HuH-7 (cell line): ENCODE data around the gene NCKAP5.

Experiments
- DNase-seq: peaks from one replicate; pipeline ENCODE4 v3.0.0; 2011; ENCODE audit warnings: low spot score

The NCKAP5 gene

GRCh38 chr2:133082034-133082433, 486.2 kb downstream of the NCKAP5 start:
- no peak for DNase-seq

GRCh38 chr2:133080822-133081221, 487.4 kb downstream of the NCKAP5 start:
- DNase-seq = no peak

DNA sequence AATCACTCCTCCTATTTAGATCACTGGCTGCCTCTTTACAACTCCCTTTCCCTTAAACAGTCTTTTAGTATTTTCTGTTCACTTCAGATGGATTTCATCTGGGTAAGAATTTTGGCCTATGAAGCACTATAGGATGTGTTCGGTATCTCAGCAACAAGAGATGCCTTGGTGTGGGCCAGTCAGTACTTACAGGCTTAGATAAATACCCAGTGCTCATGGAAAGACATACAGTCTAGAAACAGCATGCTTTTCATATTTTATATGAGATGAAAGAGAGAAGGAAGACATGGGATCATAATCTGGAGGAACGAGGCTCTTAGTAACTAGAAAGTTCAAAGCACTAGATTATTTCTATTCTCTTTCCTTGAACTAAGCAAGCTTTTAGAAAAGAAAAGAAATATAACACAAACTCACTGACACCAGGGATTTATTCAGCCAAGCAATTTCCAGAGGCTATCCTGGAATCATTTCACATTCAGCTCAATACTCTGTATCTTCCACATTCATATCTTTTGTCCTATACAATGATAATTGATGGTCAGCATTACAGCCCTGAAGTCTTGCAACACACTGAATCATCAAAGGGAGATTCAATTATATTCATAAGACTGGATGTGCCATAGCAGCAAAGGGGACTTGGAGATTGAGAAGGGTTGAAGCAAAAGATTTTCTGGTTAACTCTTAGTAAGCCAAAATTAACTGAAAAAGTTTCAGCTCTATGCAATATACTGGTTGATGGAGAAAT, 489.4 kb downstream of the NCKAP5 start:
- DNase-seq = no peak

GRCh38 chr2:133077269-133077822, 490.9 kb downstream of the NCKAP5 start:
- no peak for DNase-seq

GRCh38 chr2:133072837-133073694, 495.2 kb downstream of the NCKAP5 start:
- DNase-seq = no peak

DNA sequence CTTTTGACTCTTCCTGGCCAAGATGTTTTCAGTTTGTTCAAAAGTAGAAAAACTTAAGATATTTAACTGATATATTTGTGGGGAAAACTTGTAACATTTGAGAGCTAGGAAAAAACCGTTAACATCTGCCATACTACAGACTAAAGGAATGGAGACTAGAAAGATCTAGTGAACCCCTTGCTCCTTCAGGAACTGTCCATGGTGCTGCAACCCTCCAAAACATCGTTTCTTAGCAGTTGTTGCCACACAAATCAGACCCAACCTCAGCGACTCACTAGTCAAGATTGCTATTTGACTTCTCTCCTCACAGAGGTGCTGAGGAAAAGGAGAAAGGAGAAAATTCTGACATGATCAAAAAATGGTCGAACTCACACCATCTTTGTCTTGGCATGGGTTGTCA, 504.5 kb downstream of the NCKAP5 start:
- DNase-seq = peak; percentile 3

DNA sequence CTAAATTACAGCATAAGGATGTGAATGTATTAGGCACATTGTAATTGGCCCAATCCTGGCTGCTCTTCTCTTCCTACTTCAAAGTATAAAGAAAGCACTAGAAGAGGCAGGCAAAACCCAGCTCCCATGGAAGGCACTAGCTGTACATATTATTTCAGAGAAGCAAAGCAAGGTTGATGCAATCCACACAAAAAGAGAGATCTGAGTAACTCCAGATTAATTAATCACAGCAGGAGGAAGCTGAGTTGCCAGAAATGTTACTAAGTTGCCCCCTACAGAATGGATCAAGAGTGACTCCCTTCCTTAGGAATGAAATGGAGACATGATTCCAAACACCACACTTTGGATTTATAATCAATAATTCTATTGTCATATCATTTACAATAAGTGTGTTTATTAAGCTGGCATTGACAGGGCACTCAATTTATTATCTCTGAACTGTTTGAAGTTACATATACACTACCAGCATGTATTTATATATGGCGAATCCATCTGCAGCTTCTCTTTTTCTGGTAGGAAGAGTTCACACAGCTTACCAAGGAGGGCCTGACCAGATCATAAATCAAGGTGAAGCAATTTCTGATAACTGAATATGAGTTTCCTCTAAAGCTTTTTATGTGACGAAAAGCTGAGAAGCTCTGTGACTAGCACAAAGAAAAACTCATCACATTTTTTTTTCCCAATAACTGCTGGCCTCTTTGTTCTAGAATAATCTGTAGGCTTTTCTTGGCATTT, 505.2 kb downstream of the NCKAP5 start:
- DNase-seq = no peak

- no peak for DNase-seq
These were observed 506.2 kb downstream of the NCKAP5 start for GRCh38 chr2:133061874-133062593.

- no peak for DNase-seq
These were observed 514.0 kb downstream of the NCKAP5 start for GRCh38 chr2:133054297-133054696.

GRCh38 chr2:133053541-133053940, 514.7 kb downstream of the NCKAP5 start:
- DNase-seq = no peak

GRCh38 chr2:133045787-133046186, 522.5 kb downstream of the NCKAP5 start:
- no peak for DNase-seq

- DNase-seq = no peak
These were observed 523.7 kb downstream of the NCKAP5 start for GRCh38 chr2:133044556-133044955.

DNA sequence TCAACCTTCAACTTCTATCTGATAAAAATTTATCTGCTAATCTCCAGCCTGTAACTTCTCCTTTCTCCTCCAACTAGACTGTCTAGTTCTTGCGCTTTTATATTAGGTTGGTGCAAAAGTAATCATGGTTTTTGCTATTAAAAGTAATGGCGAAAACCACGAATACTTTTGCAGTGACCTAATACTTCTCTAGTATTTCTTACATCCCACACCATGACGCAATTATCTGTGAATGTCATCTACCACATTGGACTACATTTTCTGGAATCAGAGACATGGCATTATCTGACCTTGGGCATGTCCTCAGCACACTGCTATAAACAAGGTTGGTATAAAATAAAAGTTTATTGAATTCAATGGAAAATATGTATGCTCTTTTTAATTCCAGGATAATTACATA, 528.1 kb downstream of the NCKAP5 start:
- no peak for DNase-seq

DNA sequence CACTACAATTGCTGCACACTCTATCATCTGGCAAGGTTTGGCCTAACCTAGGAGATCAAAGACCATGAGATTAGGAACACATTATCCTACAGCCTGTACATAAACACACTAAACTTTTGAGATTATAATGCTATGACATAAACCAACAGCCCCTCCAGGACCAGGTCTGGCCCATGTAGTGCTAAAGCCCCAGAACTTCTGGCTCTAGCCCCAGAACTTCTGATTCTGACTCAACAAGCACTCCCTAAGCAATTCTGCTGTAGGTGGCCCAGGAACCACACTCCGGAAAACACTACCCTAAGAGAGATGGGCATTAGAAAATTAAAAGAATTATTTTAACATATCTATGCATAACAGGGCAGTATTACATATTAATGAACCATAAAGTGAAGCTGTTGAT, 528.7 kb downstream of the NCKAP5 start:
- DNase-seq = no peak

DNA sequence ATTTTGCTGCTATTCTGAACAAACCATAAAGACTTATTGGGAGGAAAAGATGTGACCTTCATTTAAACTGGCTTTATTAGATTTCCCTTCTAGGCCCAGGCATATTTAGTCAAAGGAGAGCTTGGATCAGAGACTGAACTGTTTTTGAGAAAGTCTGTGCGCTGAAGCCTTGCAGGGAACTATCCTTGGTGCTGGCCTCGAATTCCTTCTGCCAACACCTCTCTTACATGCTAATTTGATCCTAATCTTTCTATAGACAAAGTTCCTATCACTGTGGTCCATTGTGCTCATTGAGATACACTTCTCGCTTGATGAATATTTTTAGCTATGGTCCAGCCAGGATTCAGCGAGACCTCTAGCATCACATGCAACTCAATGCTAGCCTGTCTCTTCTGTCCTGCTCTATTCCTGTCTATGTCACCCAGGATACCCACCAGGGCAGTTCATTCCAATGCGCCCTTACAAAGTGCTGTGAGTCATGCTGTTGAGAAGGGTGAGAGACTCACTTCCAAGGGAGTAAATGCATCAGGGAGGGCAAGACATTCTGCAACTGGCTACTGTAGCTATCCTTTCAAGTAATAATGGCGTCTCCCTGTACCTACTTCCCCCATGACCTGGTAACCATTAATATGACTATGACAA, 541.6 kb downstream of the NCKAP5 start:
- DNase-seq = no peak

GRCh38 chr2:133025004-133025403, 543.3 kb downstream of the NCKAP5 start:
- no peak for DNase-seq

GRCh38 chr2:133012847-133013734, 555.2 kb downstream of the NCKAP5 start:
- DNase-seq = no peak

DNA sequence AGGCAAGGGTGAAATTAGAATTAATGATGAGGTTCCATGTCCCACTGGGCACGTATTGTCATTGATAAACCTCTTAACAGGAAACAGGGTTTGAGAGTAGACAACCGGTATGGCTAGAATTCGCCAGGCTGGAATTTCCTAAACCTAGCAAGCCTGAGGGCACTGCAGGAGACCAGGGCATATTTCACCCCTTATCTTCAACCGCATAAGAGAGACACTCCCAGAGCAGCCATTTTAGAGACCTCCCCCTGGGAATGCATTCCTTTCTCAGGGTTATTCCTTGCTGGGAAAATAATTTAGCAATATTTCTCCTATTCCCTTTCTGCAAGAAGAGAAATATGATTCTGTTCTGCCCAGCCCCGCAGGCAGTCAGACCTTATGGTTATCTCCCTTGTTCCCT, 563.6 kb downstream of the NCKAP5 start:
- DNase-seq = no peak

GRCh38 chr2:132999421-132999820, 568.8 kb downstream of the NCKAP5 start:
- no peak for DNase-seq

- no peak for DNase-seq
These were observed 570.0 kb downstream of the NCKAP5 start for GRCh38 chr2:132998221-132998620.
